Neural progenitor cell (in vitro differentiated cells): ENCODE results near the gene MEIS1. TPM values are rescaled to one million over a fixed set of nuclear protein-coding genes. Genes with fewer than 3 reads are reported as not detected.

Experiments used
- DNase-seq: peaks from one replicate; pipeline ENCODE4 v3.0.0-alpha.2; 2016; ENCODE audit warnings: low spot score
- H2AFZ ChIP-seq: fragments of 200-600 bp; sonication (generic); replicated peaks from 2 replicates; pipeline ENCODE4 v1.6.1; 2016; ENCODE audit warnings: antibody characterized with exemption
- H3F3A ChIP-seq: fragments of 200-600 bp; sonication (generic); 2 replicates; pipeline ENCODE4 v1.6.1; 2016; ENCODE audit warnings: antibody characterized with exemption, low read depth
- H3K27ac ChIP-seq: fragments of 200-600 bp; sonication (generic); 2 replicates; pipeline ENCODE4 v1.5.1; 2016; ENCODE audit warnings: mild to moderate bottlenecking
- H3K27me3 ChIP-seq: fragments of 200-600 bp; sonication (generic); 2 replicates; pipeline ENCODE4 v1.6.1; 2016; ENCODE audit warnings: mild to moderate bottlenecking, moderate library complexity
- H3K36me3 ChIP-seq: fragments of 200-600 bp; sonication (generic); 2 replicates; pipeline ENCODE4 v1.5.1; 2016
- H3K4me1 ChIP-seq: fragments of 200-600 bp; sonication (generic); 2 replicates; pipeline ENCODE4 v1.6.1; 2016; ENCODE audit warnings: mixed run types
- H3K4me2 ChIP-seq: fragments of 200-600 bp; sonication (generic); 2 replicates; pipeline ENCODE4 v1.6.1; 2016
- H3K4me3 ChIP-seq: fragments of 200-600 bp; sonication (generic); 2 replicates; pipeline ENCODE4 v1.5.1; 2016
- H3K79me2 ChIP-seq: fragments of 200-600 bp; sonication (generic); 2 replicates; pipeline ENCODE4 v1.6.1; 2016; ENCODE audit warnings: low read depth
- H3K9ac ChIP-seq: fragments of 200-600 bp; sonication (generic); 2 replicates; pipeline ENCODE4 v1.6.1; 2016
- H3K9me3 ChIP-seq: fragments of 200-600 bp; sonication (generic); 2 replicates; pipeline ENCODE4 v1.5.1; 2016; ENCODE audit warnings: low read depth
- H4K20me1 ChIP-seq: fragments of 200-600 bp; sonication (generic); 2 replicates; pipeline ENCODE4 v1.6.1; 2016; ENCODE audit warnings: low read depth
- H3K27ac Mint-ChIP-seq: 3 replicates; pipeline ENCODE4 v1.8.0; 2021; ENCODE audit warnings: mixed read lengths
- H3K27me3 Mint-ChIP-seq: 2 replicates; pipeline ENCODE4 v1.8.0; 2022; ENCODE audit warnings: low read depth, mild to moderate bottlenecking, inconsistent platforms, moderate library complexity, mixed read lengths; ENCODE audit not compliant: insufficient read depth
- H3K36me3 Mint-ChIP-seq: 3 replicates; pipeline ENCODE4 v1.8.0; 2021; ENCODE audit warnings: mixed read lengths
- H3K4me1 Mint-ChIP-seq: 3 replicates; pipeline ENCODE4 v1.8.0; 2021; ENCODE audit warnings: mixed read lengths
- H3K4me3 Mint-ChIP-seq: 3 replicates; pipeline ENCODE4 v1.8.0; 2021; ENCODE audit warnings: mild to moderate bottlenecking, moderate library complexity, mixed read lengths
- H3K9me3 Mint-ChIP-seq: 3 replicates; pipeline ENCODE4 v1.8.0; 2020; ENCODE audit warnings: mixed read lengths
- CTCF ChIP-seq: fragments of 200-600 bp; sonication (generic); IDR thresholded peaks from 2 replicates; pipeline ENCODE4 v1.5.1; 2017; ENCODE audit warnings: antibody characterized with exemption, mild to moderate bottlenecking
- EZH2 ChIP-seq: fragments of 200-600 bp; sonication (generic); IDR thresholded peaks from 2 replicates; pipeline ENCODE4 v1.6.1; 2017; ENCODE audit warnings: antibody characterized with exemption, mild to moderate bottlenecking, moderate library complexity
- EZH2phosphoT487 ChIP-seq: fragments of 200-600 bp; sonication (generic); IDR thresholded peaks from 2 replicates; pipeline ENCODE4 v1.6.1; 2017; ENCODE audit warnings: antibody characterized with exemption
- total RNA-seq: library from RNA; depleted of rRNA; stranded (reverse); fragments of >200 nt; gene quantifications from 2 replicates; pipeline ENCODE4 v1.2.3, GENCODE V29; 2015; ENCODE audit warnings: low replicate concordance

The MEIS1 gene
- total RNA-seq, 1 donor from 2014 or later: 14.7 TPM

GRCh38 chr2:66447677-66448076 lies 12.8 kb downstream of the MEIS1 start:
- no peak for TF ChIP-seq CTCF
- TF ChIP-seq EZH2: no peak
- no peak for TF ChIP-seq EZH2phosphoT487
- Histone ChIP-seq H3K4me2 (no peak overlapping the region), H3F3A (peaks cover 42% of the 10 kb centered on the region), H3K4me1 (peaks cover 38% of the 10 kb centered on the region), H3K4me3 (no peak overlapping the region), H3K9me3 (no peaks in the 10 kb centered on the region), H3K9ac (no peak overlapping the region), H2AFZ (no peak overlapping the region), H3K27ac (no peak overlapping the region), H3K27me3 (peaks cover 95% of the 10 kb centered on the region), H3K79me2 (no peaks in the 10 kb centered on the region), H4K20me1 (peaks cover 43% of the 10 kb centered on the region), H3K36me3 (no peaks in the 10 kb centered on the region)
- Mint-ChIP-seq H3K9me3 (no peaks in the 10 kb centered on the region), H3K4me1 (peaks cover 33% of the 10 kb centered on the region), H3K27me3 (peaks cover 14% of the 10 kb centered on the region), H3K4me3 (no peak overlapping the region), H3K36me3 (peaks cover 8% of the 10 kb centered on the region), H3K27ac (no peak overlapping the region)
- no peak for DNase-seq

- Histone ChIP-seq H3K79me2 (no peaks in the 10 kb centered on the region), H3K36me3 (no peaks in the 10 kb centered on the region), H4K20me1 (peaks cover 37% of the 10 kb centered on the region), H3K4me3 (no peak overlapping the region), H3K27ac (no peak overlapping the region), H3K9me3 (no peaks in the 10 kb centered on the region), H3K9ac (no peak overlapping the region), H2AFZ (no peak overlapping the region), H3K27me3 (peaks cover 88% of the 10 kb centered on the region), H3F3A (peaks cover 40% of the 10 kb centered on the region), H3K4me2 (no peak overlapping the region), H3K4me1 (peaks cover 38% of the 10 kb centered on the region)
- peaks cover 12% of the 10 kb centered on the region for H3K27me3 Mint-ChIP-seq
- no peak overlapping the region for H3K27ac Mint-ChIP-seq
- no peak for TF ChIP-seq CTCF
- no peak for TF ChIP-seq EZH2phosphoT487
- TF ChIP-seq EZH2: no peak
- peaks cover 6% of the 10 kb centered on the region for H3K36me3 Mint-ChIP-seq
- no peak for DNase-seq
- H3K9me3 Mint-ChIP-seq: no peaks in the 10 kb centered on the region
- H3K4me1 Mint-ChIP-seq: peaks cover 27% of the 10 kb centered on the region
- H3K4me3 Mint-ChIP-seq: no peak overlapping the region
Measured at GRCh38 chr2:66448136-66448991, 13.4 kb downstream of the MEIS1 start.

- Mint-ChIP-seq H3K4me3 (no peak overlapping the region), H3K36me3 (no peaks in the 10 kb centered on the region), H3K4me1 (peaks cover 10% of the 10 kb centered on the region), H3K27me3 (no peaks in the 10 kb centered on the region), H3K9me3 (no peaks in the 10 kb centered on the region), H3K27ac (no peak overlapping the region)
- Histone ChIP-seq H2AFZ (no peak overlapping the region), H3K27me3 (peaks cover 49% of the 10 kb centered on the region), H3K9ac (no peak overlapping the region), H3K9me3 (no peaks in the 10 kb centered on the region), H3K4me3 (no peak overlapping the region), H3K36me3 (no peaks in the 10 kb centered on the region), H3K4me2 (no peak overlapping the region), H4K20me1 (peaks cover 4% of the 10 kb centered on the region), H3K79me2 (no peaks in the 10 kb centered on the region), H3K4me1 (peaks cover 5% of the 10 kb centered on the region), H3F3A (peaks cover 5% of the 10 kb centered on the region), H3K27ac (no peak overlapping the region)
- TF ChIP-seq EZH2: no peak
- TF ChIP-seq EZH2phosphoT487: no peak
- TF ChIP-seq CTCF: no peak
- no peak for DNase-seq
Measured at GRCh38 chr2:66452214-66452613, 17.3 kb downstream of the MEIS1 start.
